22Rv1 (cell line): ENCODE data around the gene PIGM.
"Not testable (repeated sequence)": the region's sequence is repeated elsewhere in the genome, so short reads cannot be mapped to it uniquely, and the experiment has no call there.

Experiments
- H3K27ac ChIP-seq: fragments of 450-650 bp; 2 replicates; pipeline ENCODE4 v1.5.1; 2017
- CTCF ChIP-seq: fragments of 450-650 bp; IDR thresholded peaks from 2 replicates; pipeline ENCODE4 v1.5.1; 2017; ENCODE audit warnings: mild to moderate bottlenecking
- ZFX ChIP-seq: fragments of 450-650 bp; IDR thresholded peaks from 2 replicates; pipeline ENCODE4 v1.6.1; 2017; ENCODE audit warnings: antibody characterized with exemption, borderline replicate concordance

Gene PIGM

DNA sequence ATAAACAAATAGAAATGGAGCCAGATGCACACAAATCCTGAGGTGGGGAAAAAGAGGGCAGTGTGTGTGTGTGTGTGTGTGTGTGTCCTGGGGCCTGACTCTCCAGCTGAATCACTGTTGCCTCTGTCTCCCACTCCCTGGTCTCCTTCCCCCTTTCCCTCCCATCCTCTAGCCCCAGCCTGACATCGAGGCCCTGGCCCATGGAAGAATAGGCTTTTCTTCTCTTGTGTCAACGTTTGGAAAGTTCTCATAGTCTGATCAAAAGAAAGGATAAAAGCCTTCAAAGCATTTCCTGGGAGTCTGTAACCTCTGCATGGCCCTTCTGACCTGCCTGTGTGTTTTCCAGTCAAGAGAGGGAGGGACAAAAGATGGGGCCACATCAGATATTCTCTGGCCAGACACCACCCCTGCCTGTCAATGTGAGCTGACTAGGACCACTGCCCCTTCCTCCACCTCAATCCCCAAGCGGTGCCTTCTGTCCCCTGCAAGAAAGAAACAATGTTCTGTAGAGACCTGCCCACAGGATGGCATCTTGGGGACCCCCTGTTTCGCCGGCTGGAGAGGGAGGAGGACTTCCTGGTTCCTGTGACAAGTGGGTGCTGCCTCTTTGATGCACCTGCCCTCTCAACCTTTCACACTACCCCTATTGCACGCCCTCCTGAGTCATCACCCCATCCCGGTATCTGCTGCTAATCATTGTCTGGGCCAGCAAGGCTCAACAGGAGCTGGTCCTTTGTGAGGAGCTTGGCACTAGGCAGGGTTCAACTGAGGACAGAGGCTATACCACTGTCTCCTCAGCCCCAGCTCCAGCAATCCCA lies 22.0 kb upstream of the PIGM start:
- H3K27ac ChIP-seq: no peak overlapping the region
- TF ChIP-seq CTCF: no peak

DNA sequence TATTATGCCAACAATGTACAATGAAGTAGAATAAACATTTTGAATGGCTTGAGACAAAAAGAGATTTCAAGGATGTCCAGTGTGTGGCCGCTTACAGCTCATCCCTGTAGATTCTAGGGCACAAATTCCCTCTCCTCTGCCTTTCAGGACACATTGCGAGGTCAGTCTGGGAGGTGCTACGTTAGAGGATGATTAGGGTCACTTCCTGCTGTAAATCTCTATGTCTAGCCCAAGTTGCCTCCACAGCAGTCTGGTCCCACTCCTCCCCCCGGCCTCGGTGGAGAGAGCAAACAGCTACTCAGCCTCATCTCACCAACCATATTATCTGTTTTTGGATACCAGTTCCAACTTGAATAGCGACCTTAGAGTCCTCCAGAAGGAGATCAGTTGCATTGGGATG lies 21.1 kb upstream of the PIGM start:
- TF ChIP-seq CTCF (no peak), ZFX (no peak)
- H3K27ac ChIP-seq: no peak overlapping the region

DNA sequence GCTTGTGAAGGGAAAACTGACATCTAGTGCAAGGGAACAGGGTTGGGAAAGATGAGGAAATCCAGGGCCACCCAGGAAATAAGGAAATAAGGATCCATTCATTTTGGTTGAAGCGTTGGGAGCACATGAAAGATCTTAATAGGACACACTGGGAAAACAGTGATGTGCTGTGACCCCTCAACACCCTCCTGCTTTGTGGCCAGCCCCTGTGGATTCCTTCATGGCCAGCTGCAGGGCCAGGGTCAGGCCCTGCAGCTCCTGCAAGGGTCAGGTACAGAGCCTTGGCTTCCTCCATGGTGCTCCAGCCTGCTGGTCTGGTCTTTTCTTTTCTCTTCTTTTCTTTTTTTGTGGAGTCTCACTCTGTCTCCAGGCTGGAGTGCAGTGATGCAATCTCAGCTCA lies 18.8 kb upstream of the PIGM start:
- H3K27ac ChIP-seq: no peak overlapping the region
- TF ChIP-seq ZFX (no peak), CTCF (no peak)

DNA sequence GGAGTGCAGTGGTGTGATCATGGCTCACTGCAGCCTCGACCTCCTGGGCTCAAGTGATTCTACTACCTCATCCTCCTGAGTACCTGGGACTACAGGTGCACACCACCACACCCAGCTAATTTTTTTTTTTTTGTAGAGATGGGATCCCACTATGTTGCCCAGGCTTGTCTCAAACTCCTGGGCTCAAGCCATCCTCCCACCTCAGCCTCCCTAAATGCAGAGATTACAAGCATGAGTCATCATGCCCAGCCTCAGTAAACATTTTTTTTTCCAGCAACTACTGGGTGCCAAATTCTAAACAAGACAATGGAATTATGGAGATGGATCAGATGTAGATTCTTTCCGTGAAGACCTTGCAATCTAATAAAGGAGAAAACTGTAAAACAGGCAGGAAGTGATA lies 18.4 kb upstream of the PIGM start:
- not testable (repeated sequence) for H3K27ac ChIP-seq

- TF ChIP-seq ZFX (no peak), CTCF (no peak)
- H3K27ac ChIP-seq: no peak overlapping the region
These were observed 17.3 kb upstream of the PIGM start for GRCh38 chr1:160049101-160049500.

- no peak for TF ChIP-seq ZFX
- TF ChIP-seq CTCF: no peak
- no peak overlapping the region for H3K27ac ChIP-seq
These were observed 16.5 kb upstream of the PIGM start for GRCh38 chr1:160048335-160048734.

DNA sequence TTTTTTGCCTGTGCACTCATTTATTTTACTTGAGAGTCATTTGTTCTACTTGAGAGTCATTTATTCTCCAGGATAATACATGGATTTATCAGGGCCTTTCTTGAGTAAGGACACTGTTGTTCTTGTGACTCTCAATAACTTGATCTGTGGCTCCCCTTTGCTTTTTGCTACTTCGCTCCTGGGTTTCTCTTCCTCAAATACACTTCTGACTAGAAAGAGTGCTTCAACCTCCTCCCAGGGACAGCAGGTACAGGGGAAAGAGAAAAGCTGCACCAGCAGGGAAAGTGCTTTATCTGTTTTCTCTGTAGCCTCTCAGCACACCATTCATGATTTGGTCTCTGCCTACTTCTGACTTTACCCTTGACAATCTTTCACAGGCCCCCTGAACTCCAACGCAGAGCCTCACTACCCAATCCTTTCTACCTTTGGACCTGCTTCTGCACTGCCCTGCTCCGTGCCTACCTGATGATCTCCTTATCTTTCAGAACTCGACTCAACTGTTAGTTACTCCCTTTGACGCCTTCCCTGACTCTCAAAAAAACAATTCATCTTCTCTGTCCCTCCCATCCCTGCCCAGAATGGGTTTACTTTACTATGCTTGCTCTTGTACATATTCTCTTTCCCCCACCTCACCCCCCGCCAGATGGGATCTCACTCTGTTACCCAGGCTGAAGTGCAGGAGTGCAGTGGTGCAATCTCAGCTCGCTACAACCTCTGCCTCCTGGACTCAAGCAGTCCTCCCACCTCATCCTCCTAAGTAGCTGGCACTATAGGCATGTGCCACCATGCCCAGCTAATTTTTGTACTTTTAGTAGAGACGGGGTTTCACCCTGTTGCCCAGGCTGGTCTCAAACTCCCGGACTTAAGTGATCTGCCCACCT lies 15.6 kb upstream of the PIGM start:
- H3K27ac ChIP-seq: no peak overlapping the region
- TF ChIP-seq ZFX: no peak
- TF ChIP-seq CTCF: no peak
